T-helper 1 cell treated with Interleukin-12 subunit alpha and Interleukin-12 subunit beta and Interleukin-4 antibody, amounts not matched to agents 30 ng/mL and 1 ng/mL, for 36 hours (primary cell): Measurements from ENCODE around the gene CTSW. TPM values are rescaled to one million over a fixed set of nuclear protein-coding genes. Genes with fewer than 3 reads are reported as not detected.

Experiments
- intact Hi-C: fragments of 100-400 bp; cut with micrococcal nuclease; formaldehyde crosslinking; loops from one replicate; pipeline ENCODE4 v1.15.1; 2024
- total RNA-seq: library from RNA; stranded (reverse); gene quantifications from 2 replicates; pipeline ENCODE4 v1.2.3, GENCODE V29; 2022

The CTSW gene
- total RNA-seq, 1 donor from 2014 or later = 29.5 TPM

GRCh38 chr11:65854852-65855837, 24.5 kb upstream of the CTSW start:
- intact Hi-C loops = no loop called here

- intact Hi-C loops = no loop called here
Measured at GRCh38 chr11:65855927-65856363, 23.7 kb upstream of the CTSW start.

- intact Hi-C loops = no loop called here
Measured at GRCh38 chr11:65856689-65857499, 22.7 kb upstream of the CTSW start.

- intact Hi-C loops = no loop called here
Measured at GRCh38 chr11:65857500-65857852, 22.2 kb upstream of the CTSW start.

GRCh38 chr11:65857853-65858680, 21.6 kb upstream of the CTSW start, which contains the start of gene CFL1:
Gene CFL1 (minus strand): TSS chr11:65858180. CDS start chr11:65858099, 81 bp downstream.
- intact Hi-C loops = loop anchor here (1.0 to 2.0 kb wide), 10 partner anchors 25 to 759 kb away; partner anchors contain the start of genes BANF1, EIF1AD, PCNX3 and RAB1B

- intact Hi-C loops = loop anchor here (1.0 to 2.0 kb wide), 16 partner anchors 25 to 758 kb away; partner anchors contain the start of genes BANF1, CCDC85B, DPP3 and EIF1AD
Measured at GRCh38 chr11:65858681-65859087, 21.0 kb upstream of the CTSW start.

- intact Hi-C loops = loop anchor here (1.0 to 2.0 kb wide), 10 partner anchors 25 to 758 kb away; partner anchors contain the start of genes CCDC85B, DPP3, FOSL1 and KAT5
Measured at GRCh38 chr11:65859095-65859811, 20.4 kb upstream of the CTSW start.

- intact Hi-C loops = loop anchor here (1.0 to 2.0 kb wide), 16 partner anchors 13 to 757 kb away; partner anchors contain the start of genes AP5B1, C11orf68, CCDC85B and DPP3
Measured at GRCh38 chr11:65859812-65860277, 19.8 kb upstream of the CTSW start.

- intact Hi-C loops = loop anchor here (1.0 kb wide), 6 partner anchors 13 to 290 kb away; partner anchors contain the start of genes AP5B1, C11orf68, DRAP1 and SF3B2
Measured at GRCh38 chr11:65860278-65861164, 19.1 kb upstream of the CTSW start, which contains the start of gene MUS81. Gene MUS81 (plus strand): TSS chr11:65860433. CDS start chr11:65860754, 321 bp downstream.

- intact Hi-C loops = no loop called here
Measured at GRCh38 chr11:65861165-65861505, 18.5 kb upstream of the CTSW start.

- intact Hi-C loops = no loop called here
Measured at GRCh38 chr11:65861533-65862183, 18.0 kb upstream of the CTSW start.

GRCh38 chr11:65862191-65862735, 17.4 kb upstream of the CTSW start:
- intact Hi-C loops = no loop called here

- intact Hi-C loops = no loop called here
Measured at GRCh38 chr11:65862941-65863888, 16.4 kb upstream of the CTSW start.

- intact Hi-C loops = no loop called here
Measured at GRCh38 chr11:65863889-65864705, 15.5 kb upstream of the CTSW start.

GRCh38 chr11:65864706-65865471, 14.7 kb upstream of the CTSW start:
- intact Hi-C loops = no loop called here
